HuH-7.5 (cell line): ENCODE data around the gene GORASP2.

Experiments used
- DNase-seq: peaks from one replicate; pipeline ENCODE4 v3.0.0; 2011; ENCODE audit warnings: low spot score

Gene GORASP2

GRCh38 chr2:170966648-170967396 is 37.8 kb downstream of the GORASP2 start:
- no peak for DNase-seq

DNA sequence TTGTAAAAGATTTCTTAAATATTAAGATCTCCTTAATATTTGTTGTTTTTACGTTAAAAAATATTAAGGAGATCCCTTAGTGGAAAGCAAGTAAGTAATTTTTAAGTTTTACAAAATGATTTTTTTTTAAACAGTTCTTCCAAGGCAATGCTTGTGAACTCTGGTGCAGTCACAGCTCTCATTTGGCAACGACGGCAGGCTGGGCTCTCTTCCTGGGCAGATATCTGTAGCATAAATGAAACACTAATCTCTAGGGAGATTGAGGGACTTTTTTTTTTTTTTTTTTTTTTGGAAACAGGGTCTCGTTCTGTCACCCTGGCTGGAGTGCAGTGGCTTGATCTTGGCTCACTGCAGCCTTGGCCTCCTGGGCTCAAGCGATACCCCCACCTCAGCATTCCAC is 38.5 kb downstream of the GORASP2 start:
- DNase-seq = no peak

DNA sequence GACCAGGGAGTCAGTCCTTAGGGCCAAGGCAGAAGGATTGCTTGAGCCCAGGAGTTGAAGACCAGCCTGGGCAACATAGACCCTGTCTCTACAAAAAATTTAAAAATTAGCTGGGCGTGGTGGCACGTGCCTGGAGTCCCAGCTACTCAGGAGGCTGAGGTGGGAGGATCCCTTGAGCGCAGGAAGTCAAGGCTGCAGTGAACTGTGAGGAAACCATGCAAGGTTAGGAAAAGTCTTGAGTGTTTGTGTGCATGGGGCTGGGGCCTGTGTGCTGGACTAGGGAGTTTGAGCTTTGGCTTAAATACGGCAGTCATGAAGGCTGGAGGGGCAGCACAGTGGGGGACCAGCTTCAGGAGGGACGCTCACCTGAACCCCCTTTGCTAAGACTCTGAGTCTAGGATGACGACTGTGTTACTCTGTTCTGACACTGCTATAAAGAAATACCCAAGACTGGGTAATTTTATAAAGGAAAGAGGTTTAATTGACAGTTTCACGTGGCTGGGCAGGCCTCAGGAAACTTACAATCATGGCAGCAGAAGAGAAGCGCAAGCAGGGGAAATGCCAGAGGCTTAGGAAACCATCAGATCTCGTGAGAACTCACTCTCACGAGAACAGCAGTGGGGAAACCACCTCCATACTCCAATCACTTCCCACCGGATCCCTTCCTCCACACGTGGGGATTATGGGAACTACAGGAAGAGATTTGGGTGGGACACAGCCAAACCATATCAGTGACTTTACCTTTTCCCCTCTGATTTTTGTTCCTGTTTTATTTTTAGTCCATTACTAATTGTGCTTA is 39.4 kb downstream of the GORASP2 start:
- DNase-seq = no peak

DNA sequence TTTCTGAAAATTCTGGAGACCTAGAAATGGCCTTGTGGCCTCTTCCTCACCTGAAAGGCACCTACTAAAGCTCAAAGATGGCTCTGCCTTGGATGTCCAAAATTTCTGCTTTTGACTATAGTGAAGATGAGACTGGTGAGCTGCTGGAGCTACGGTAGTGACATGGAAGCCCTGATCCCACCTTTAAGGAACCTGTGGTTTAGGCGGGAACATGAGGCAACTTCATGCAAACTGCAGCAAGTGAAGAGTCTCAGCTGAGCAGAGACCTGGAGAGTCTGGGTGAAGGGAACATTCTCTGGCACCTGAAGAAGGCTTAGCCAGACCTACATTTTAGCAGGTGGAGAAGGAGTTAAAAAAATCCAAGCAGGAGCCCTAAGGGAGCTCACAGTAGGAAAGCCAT is 40.0 kb downstream of the GORASP2 start:
- no peak for DNase-seq

DNA sequence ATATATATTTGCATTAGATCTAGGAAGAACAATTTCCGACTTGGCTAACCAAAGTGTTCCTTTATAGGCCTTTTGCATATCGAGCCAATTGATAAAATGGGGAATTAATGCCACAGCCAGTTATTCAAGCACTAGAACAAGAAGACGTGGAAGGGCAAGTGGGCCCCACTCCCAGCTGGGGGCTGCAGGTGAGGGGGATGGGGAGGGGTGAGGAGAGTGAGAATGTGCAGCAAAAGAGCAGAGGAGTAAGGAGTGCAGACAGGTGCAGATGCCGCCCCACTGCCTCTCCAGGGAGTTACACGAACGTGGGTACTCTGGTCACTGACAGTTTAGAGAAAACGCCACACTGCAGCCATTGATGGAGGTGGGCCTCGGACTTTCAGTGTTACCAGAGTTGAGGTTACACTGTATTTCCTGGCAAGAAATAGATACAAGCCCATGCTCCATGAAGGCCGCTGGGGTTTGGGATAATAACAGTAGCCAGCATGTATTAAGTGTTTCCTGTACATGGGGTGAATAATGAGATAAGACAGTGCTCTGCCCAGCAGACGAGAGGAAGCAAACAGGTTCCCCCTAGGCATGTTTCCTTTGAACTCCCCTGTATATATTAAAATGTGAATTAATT is 40.9 kb downstream of the GORASP2 start:
- no peak for DNase-seq

- DNase-seq = no peak
Observed at GRCh38 chr2:170971071-170971470, 42.0 kb downstream of the GORASP2 start.

- no peak for DNase-seq
Observed at GRCh38 chr2:170972296-170973224, 43.5 kb downstream of the GORASP2 start.

- no peak for DNase-seq
Observed at GRCh38 chr2:170973225-170973491, 44.1 kb downstream of the GORASP2 start.

DNA sequence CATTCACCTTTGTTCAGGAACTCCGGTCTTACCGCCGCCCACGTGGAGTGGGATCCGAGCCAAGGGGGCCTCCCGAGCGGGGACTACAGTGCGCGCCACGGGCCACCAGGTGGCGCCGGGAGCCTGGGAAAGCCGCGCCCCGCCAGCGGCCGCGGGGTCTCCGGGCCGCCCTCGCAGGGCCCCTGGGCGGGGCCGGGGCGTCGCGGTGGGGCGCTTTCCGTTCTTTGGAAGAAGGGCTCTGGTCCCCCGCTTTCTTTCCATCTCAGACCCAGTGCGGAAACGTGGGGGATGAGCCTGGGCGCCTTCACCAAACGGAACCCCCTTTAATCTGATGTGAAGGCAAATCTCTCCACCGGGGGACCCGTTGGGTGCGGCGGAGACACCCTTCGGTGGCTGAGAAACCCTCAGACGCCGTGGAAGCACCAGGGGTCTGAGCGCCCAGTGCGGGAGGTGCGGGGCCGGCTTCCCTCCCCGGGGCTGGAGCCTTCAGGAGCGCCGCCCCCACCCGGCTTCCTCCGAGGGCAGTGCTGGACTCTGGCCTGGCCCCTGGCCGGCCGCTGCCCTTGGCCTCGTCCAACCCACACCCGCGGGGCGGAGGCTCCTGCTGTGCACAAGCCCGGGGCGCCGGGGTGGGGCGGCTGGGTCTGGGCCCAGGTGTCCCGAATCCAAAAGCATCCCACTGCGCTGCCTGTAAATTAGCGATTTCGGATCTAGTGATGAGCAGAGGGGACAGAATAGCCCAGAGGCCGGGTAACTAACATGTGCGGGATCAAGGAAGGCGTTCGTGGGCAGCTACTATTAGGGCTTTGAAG is 44.6 kb downstream of the GORASP2 start:
- peak; percentile 89 for DNase-seq

DNA sequence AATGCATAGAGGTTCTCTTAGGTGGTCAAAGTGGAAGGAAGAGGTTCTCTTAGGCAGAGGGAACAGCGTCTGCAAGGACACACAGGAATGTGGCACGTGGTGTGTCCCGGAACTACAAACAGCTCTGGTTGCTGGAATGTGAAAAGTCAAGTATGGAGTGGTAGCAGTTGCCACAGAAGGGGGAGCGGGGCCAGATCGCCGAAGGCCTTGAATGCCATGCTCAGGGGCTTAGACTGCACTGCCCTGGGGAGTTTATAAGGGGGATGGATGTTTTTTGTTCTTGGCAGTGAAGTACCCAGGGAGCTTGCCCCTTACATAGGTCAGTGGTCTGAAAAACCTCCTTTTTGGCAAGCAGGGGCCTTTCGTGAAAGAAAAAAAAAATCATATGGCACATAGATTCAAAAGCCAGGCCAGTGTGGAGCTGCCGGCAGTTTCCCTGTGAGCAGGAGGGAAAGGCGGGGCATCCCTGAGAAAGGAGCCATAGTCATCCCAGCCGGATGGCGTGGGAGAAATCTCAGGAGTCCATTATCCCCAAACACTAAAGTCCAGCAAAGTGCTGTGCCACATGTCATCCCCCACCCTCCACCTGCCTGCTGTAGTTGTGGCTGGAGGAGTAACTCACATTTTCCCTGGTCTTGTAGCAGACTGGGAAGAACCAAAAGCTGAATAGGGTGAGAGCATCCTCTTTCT is 45.4 kb downstream of the GORASP2 start:
- DNase-seq = peak; percentile 76

DNA sequence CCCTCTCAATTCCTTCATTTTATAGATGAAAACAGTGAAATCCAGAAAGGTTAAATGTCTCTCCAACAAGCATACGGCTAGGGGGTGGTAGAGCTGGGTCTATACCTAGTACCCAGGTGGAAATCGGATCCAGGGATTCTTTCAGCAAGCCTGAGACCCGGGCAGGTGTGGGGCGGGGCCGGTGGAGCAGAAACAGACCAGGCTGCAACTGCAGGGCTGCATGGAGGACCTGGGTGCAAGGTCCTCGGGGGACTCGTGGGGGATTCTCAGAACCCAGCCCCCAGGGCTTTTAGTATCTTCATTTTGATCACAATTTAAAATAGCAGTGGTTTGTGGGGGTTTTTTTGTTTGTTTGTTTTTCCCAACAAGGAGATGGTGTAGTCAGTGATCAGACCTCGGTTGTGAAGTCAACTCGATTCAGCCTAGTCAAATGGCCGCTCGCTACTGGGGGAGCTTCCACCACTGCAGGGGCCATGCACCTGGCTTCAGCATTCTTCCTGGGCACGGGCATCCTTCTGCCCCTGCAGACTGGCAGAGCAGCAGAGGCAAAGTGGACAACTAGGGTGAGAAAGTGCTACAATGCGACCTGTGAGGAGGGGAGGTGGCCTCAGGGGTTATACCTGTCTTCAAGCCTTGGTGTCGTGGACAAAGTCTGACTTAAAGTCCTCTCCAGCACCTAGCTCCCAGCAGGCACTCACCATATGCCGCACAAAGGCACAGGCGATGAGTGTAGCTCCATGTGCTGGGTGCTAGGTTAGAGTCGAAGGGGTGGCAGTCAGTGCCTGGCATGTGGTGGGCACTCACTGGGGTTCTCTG is 46.3 kb downstream of the GORASP2 start:
- DNase-seq = no peak

DNA sequence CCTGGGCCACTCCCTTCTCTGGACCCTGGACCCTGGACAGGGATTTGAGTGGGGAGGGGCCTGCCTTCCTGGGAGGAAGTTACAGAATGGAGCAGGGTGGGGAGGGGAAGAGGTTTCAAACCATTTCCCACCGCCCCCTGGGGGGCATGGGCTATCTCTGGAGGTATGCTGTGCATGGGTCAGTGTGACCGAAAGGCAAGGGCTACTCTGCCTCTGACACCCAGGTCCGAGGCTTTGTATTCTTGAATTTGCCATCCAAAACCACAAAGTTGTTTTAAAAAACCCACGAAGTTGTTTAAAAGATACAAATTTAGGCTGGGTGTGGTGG is 46.9 kb downstream of the GORASP2 start:
- DNase-seq = no peak

DNA sequence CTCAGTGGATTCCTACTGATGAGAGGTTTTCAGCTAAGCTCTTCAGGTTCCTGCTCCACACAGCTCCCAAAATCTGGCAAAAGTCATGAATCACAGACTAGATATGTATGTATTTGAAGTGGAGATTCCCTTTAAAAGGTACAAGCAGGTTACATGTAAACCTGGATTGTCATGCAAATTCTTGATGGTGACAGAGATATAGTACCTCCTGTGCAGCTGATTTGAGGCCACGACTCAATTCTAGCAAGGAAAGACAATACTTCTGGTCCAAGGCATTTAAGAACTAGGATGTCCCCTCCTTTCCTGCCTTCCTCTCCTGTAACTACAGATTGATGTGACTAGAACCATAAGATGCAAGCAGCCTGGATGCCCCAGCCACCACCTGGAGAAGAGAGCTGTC is 55.0 kb downstream of the GORASP2 start:
- DNase-seq = no peak

DNA sequence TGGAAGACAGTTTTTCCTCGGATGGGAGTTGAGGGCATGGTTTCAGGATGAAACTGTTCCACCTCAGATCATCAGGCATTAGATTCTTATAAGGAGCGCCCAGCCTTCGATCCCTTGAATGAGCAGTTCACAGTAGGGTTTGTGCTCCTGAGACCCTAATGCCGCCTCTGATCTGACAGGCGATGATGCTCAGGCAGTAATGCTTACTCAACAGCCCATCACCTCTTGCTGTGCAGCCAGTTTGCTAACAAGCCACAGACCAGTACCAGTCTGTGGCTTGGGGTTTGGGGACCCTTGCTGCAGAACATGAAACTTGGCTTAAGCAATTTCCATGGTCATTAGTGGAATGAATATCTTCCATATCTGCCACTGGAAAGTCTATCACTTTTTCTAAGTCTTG is 56.4 kb downstream of the GORASP2 start:
- DNase-seq = no peak

DNA sequence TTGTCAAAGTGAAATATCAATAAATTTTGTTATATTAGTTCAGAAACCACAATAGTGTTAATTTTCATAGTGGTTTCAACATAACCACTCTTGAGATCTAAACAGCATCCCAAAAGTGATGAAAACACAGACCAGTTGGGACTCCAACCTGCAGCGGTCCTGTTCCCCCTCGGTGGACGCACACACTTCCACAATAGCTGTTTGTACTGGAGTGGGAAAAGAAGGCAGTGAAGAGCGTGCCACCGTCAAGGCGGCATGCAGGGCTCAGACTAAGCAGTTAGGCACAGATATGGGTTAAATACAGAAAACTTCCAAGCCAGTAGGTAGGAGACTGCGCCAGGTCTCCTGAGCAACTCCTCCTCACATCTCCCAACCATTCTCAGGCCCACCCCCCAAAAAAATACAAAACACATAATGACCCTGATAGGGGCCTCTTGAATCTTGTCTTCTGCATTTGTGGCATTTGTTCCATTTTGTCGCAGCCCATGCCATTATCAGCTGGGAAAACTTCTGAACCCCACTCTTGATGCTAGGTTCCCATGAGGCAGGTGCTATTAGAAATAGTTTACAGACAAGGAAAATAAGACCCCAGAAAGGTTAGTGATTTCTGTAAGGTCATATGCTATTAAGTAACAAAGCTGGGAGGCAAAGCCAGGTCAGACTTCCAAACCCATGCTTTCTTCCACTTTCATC is 57.7 kb downstream of the GORASP2 start:
- no peak for DNase-seq

DNA sequence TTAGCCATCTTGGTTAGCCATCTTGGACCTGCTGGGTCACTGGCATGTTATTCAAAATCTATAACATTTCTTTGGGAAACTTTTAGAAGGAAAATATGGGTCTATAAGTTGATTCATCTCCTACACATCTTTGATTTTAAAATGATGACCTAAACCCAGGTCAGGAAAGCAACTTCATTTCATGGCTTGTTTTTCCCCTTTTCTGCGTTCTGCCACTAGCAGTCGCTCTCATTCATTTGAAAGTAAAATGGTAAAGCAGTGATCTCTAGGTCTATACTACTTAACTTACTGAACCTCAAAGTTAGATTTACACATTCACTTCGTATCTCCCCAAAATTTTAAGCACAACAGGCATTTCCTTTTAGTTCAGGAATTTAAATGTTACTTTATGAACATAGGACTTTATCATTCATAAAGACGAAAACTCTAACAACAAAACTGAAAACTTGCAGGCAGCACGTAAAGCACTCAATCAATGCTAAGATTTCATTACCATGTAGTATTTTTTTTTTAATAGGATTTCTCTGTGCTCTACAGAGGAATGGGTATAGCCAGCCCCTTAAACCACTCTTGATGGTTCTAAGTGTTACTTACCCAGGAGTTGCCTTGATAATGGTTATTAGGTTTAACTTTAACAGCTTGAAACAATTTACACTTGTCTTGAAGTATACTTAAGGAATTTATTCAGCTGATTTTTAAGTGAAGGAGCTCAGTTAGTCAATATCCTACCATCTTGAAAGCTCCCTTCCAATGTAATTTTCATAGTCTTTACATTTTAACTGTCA is 62.5 kb downstream of the GORASP2 start:
- DNase-seq = no peak

- no peak for DNase-seq
Observed at GRCh38 chr2:170996316-170996715, 67.3 kb downstream of the GORASP2 start.

GRCh38 chr2:170997893-170998597 is 69.0 kb downstream of the GORASP2 start:
- DNase-seq = no peak
